Neural cell (in vitro differentiated cells): ENCODE measurements around the gene MUC2. TPM values are rescaled to one million over a fixed set of nuclear protein-coding genes. Genes with fewer than 3 reads are reported as not detected.

ENCODE experiments used
- H2AFZ ChIP-seq: fragments of 200-600, 300-800 bp; sonication (generic), shearing (Covaris generic); 2 replicates; pipeline ENCODE4 v1.6.0; 2014; ENCODE audit warnings: low read depth, mild to moderate bottlenecking, antibody characterized with exemption, low read length, moderate library complexity
- H3F3A ChIP-seq: fragments of 200-600 bp; shearing (Covaris generic); 2 replicates; pipeline ENCODE4 v1.6.1; 2016; ENCODE audit warnings: mild to moderate bottlenecking, moderate library complexity, mixed read lengths, antibody characterized with exemption, low read length; ENCODE audit not compliant: insufficient read depth, poor library complexity, severe bottlenecking
- H3K27ac ChIP-seq: fragments of 200-600, 300-800 bp; sonication (generic), shearing (Covaris generic); 2 replicates; pipeline ENCODE4 v1.5.1; 2014; ENCODE audit warnings: mild to moderate bottlenecking, low read length, moderate library complexity
- H3K27me3 ChIP-seq: fragments of 300-800, 200-600 bp; sonication (generic), shearing (Covaris generic); 2 replicates; pipeline ENCODE4 v1.6.0; 2014; ENCODE audit warnings: mild to moderate bottlenecking, low read depth, low read length, moderate library complexity; ENCODE audit not compliant: insufficient read depth
- H3K36me3 ChIP-seq: fragments of 300-800, 200-600 bp; sonication (generic), shearing (Covaris generic); 2 replicates; pipeline ENCODE4 v1.5.1; 2014; ENCODE audit warnings: mild to moderate bottlenecking, antibody characterized with exemption, low read length, moderate library complexity; ENCODE audit not compliant: insufficient read depth
- H3K4me2 ChIP-seq: fragments of 300-800, 200-600 bp; sonication (generic), shearing (Covaris generic); 2 replicates; pipeline ENCODE4 v1.6.0; 2014; ENCODE audit warnings: mild to moderate bottlenecking, low read length
- H3K4me3 ChIP-seq: fragments of 300-800, 200-600 bp; sonication (generic), shearing (Covaris generic); 2 replicates; pipeline ENCODE4 v1.5.1; 2014; ENCODE audit warnings: mild to moderate bottlenecking, low read length, moderate library complexity
- H3K79me2 ChIP-seq: fragments of 200-600 bp; shearing (Covaris generic); replicated peaks from 2 replicates; pipeline ENCODE4 v1.6.0; 2014; ENCODE audit warnings: mild to moderate bottlenecking, low read length, moderate library complexity; ENCODE audit not compliant: insufficient read depth
- H3K9ac ChIP-seq: fragments of 300-800, 200-600 bp; sonication (generic), shearing (Covaris generic); 2 replicates; pipeline ENCODE4 v1.6.1; 2016; ENCODE audit warnings: mild to moderate bottlenecking, low read length, mixed read lengths
- H3K9me2 ChIP-seq: fragments of 200-600 bp; shearing (Covaris generic); 2 replicates; pipeline ENCODE4 v1.6.1; 2016; ENCODE audit warnings: mild to moderate bottlenecking, low read length, mixed read lengths; ENCODE audit not compliant: insufficient read depth
- H3K9me3 ChIP-seq: fragments of 200-600, 300-800 bp; sonication (generic), shearing (Covaris generic); 2 replicates; pipeline ENCODE4 v1.6.1; 2016; ENCODE audit warnings: mild to moderate bottlenecking, mixed run types, low read length, moderate library complexity, mixed read lengths
- H4K20me1 ChIP-seq: fragments of 200-600 bp; shearing (Covaris generic); 2 replicates; pipeline ENCODE4 v1.6.1; 2016; ENCODE audit warnings: mild to moderate bottlenecking, mixed run types; ENCODE audit not compliant: insufficient read depth
- EP300 ChIP-seq: fragments of 450-650 bp; conservative IDR thresholded peaks from 2 replicates; pipeline ENCODE4 v1.6.1; 2014; ENCODE audit warnings: antibody characterized with exemption, mild to moderate bottlenecking, moderate library complexity; ENCODE audit not compliant: poor library complexity, severe bottlenecking
- EZH2 ChIP-seq: fragments of 200-600, 300-800 bp; shearing (Covaris generic), sonication (generic); IDR thresholded peaks from 2 replicates; pipeline ENCODE4 v1.6.1; 2014; ENCODE audit warnings: antibody characterized with exemption, low read length, borderline replicate concordance, mild to moderate bottlenecking; ENCODE audit not compliant: insufficient read depth, poor library complexity, severe bottlenecking
- MXI1 ChIP-seq: fragments of 450-650 bp; conservative IDR thresholded peaks from 2 replicates; pipeline ENCODE4 v1.6.1; 2014; ENCODE audit warnings: antibody characterized with exemption, mild to moderate bottlenecking; ENCODE audit not compliant: poor library complexity, severe bottlenecking
- POLR2AphosphoS5 ChIP-seq: IDR thresholded peaks from 2 replicates; pipeline ENCODE4 v1.6.1; 2012
- RAD21 ChIP-seq: fragments of 450-650 bp; conservative IDR thresholded peaks from 2 replicates; pipeline ENCODE4 v1.6.1; 2014; ENCODE audit warnings: antibody characterized with exemption, mild to moderate bottlenecking, moderate library complexity
- SMC3 ChIP-seq: fragments of 450-650 bp; conservative IDR thresholded peaks from 2 replicates; pipeline ENCODE4 v1.6.1; 2014; ENCODE audit warnings: antibody characterized with exemption, mild to moderate bottlenecking, moderate library complexity; ENCODE audit not compliant: poor library complexity
- TAF1 ChIP-seq: IDR thresholded peaks from 2 replicates; pipeline ENCODE4 v1.6.1; 2012; ENCODE audit warnings: low read depth
- polyA plus RNA-seq: library from polyadenylated mRNA; depleted of rRNA; stranded (reverse); fragments of >200 nt; gene quantifications from 2 replicates; pipeline ENCODE4 v1.2.3, GENCODE V29; 2014
- TF ChIP-seq, protein P1 (sequence below): fragments of 450-650 bp; IDR thresholded peaks from 2 replicates; pipeline ENCODE4 v1.5.1; 2014; ENCODE audit warnings: antibody characterized with exemption, mild to moderate bottlenecking, moderate library complexity; ENCODE audit not compliant: poor library complexity, severe bottlenecking
- TF ChIP-seq, protein P2 (sequence below): IDR thresholded peaks from 2 replicates; pipeline ENCODE4 v1.6.1; 2012; ENCODE audit warnings: borderline replicate concordance

The MUC2 gene
- polyA plus RNA-seq, 1 donor from 2014 or later, result not detected

- Histone ChIP-seq H3K9me3 (no peaks in the 10 kb centered on the region), H3K9ac (no peak overlapping the region), H4K20me1 (no peaks in the 10 kb centered on the region), H3K27me3 (no peaks in the 10 kb centered on the region), H3K4me3 (no peak overlapping the region), H3F3A (no peaks in the 10 kb centered on the region), H2AFZ (no peak overlapping the region), H3K36me3 (no peaks in the 10 kb centered on the region), H3K79me2 (no peaks in the 10 kb centered on the region), H3K4me2 (no peak overlapping the region), H3K27ac (no peak overlapping the region), H3K9me2 (no peaks in the 10 kb centered on the region)
- TF ChIP-seq EP300 (no peak), POLR2AphosphoS5 (no peak), MXI1 (no peak), SMC3 (no peak), RAD21 (no peak)
- TF ChIP-seq, protein P1, sequence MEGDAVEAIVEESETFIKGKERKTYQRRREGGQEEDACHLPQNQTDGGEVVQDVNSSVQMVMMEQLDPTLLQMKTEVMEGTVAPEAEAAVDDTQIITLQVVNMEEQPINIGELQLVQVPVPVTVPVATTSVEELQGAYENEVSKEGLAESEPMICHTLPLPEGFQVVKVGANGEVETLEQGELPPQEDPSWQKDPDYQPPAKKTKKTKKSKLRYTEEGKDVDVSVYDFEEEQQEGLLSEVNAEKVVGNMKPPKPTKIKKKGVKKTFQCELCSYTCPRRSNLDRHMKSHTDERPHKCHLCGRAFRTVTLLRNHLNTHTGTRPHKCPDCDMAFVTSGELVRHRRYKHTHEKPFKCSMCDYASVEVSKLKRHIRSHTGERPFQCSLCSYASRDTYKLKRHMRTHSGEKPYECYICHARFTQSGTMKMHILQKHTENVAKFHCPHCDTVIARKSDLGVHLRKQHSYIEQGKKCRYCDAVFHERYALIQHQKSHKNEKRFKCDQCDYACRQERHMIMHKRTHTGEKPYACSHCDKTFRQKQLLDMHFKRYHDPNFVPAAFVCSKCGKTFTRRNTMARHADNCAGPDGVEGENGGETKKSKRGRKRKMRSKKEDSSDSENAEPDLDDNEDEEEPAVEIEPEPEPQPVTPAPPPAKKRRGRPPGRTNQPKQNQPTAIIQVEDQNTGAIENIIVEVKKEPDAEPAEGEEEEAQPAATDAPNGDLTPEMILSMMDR, result no peak
- TF ChIP-seq, protein P2, sequence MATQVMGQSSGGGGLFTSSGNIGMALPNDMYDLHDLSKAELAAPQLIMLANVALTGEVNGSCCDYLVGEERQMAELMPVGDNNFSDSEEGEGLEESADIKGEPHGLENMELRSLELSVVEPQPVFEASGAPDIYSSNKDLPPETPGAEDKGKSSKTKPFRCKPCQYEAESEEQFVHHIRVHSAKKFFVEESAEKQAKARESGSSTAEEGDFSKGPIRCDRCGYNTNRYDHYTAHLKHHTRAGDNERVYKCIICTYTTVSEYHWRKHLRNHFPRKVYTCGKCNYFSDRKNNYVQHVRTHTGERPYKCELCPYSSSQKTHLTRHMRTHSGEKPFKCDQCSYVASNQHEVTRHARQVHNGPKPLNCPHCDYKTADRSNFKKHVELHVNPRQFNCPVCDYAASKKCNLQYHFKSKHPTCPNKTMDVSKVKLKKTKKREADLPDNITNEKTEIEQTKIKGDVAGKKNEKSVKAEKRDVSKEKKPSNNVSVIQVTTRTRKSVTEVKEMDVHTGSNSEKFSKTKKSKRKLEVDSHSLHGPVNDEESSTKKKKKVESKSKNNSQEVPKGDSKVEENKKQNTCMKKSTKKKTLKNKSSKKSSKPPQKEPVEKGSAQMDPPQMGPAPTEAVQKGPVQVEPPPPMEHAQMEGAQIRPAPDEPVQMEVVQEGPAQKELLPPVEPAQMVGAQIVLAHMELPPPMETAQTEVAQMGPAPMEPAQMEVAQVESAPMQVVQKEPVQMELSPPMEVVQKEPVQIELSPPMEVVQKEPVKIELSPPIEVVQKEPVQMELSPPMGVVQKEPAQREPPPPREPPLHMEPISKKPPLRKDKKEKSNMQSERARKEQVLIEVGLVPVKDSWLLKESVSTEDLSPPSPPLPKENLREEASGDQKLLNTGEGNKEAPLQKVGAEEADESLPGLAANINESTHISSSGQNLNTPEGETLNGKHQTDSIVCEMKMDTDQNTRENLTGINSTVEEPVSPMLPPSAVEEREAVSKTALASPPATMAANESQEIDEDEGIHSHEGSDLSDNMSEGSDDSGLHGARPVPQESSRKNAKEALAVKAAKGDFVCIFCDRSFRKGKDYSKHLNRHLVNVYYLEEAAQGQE, result no peak
These were observed 2.4 kb downstream of the MUC2 start for GRCh38 chr11:1077033-1077416.

- Histone ChIP-seq H3K4me3 (no peak overlapping the region), H2AFZ (no peak overlapping the region), H3F3A (no peaks in the 10 kb centered on the region), H3K79me2 (no peaks in the 10 kb centered on the region), H3K4me2 (no peak overlapping the region), H3K9me2 (no peaks in the 10 kb centered on the region), H3K27ac (no peak overlapping the region), H3K9me3 (no peaks in the 10 kb centered on the region), H4K20me1 (no peaks in the 10 kb centered on the region), H3K27me3 (no peaks in the 10 kb centered on the region), H3K36me3 (no peaks in the 10 kb centered on the region), H3K9ac (no peak overlapping the region)
- TF ChIP-seq EP300, result no peak
- TF ChIP-seq, protein P1, result no peak
- no peak for TF ChIP-seq MXI1
- TF ChIP-seq, protein P2, result no peak
- no peak for TF ChIP-seq EZH2
- TF ChIP-seq POLR2AphosphoS5, result no peak
- TF ChIP-seq RAD21, result no peak
- no peak for TF ChIP-seq SMC3
- no peak for TF ChIP-seq TAF1
These were observed 2.9 kb downstream of the MUC2 start for GRCh38 chr11:1077417-1078119.
